ENCODE results near the gene PDCL2. TPM values are rescaled to one million over a fixed set of nuclear protein-coding genes. Genes with fewer than 3 reads are reported as not detected.
A peak's percentile ranks its signal among the peaks of the same experiment; 100 is the strongest.

Gene PDCL2
- total and polyA plus RNA-seq, 4 experiments from 2014 or later: not detected

- peaks cover 6% of the 10 kb centered on the region for H3K4me1 ChIP-seq (ENCODE audit: insufficient read depth, low read length)
- H3K36me3 ChIP-seq (ENCODE audit: insufficient read depth, low read length): no peaks in the 10 kb centered on the region
- no peaks in the 10 kb centered on the region for H3K27me3 ChIP-seq (ENCODE audit: insufficient read depth, low read length)
- DNase-seq: no peak
- H3K4me3 Mint-ChIP-seq: no peak overlapping the region
- no peak overlapping the region for H3K4me3 ChIP-seq (ENCODE audit: low read length in 2 of 2)
- no peaks in the 10 kb centered on the region for H3K9me3 Mint-ChIP-seq
- peaks cover 16 to 19% of the 10 kb centered on the region in 2 donors for H3K36me3 Mint-ChIP-seq
- peaks cover 19 to 31% (median 26%) of the 10 kb centered on the region in 4 donors for H3K4me1 Mint-ChIP-seq
- CTCF ChIA-PET (ENCODE audit: partially characterized antibody): interaction anchor here (0.7 to 1.0 kb wide), 2 partner anchors 44 to 190 kb away, joined by 3 read pairs; no protein-coding TSS in a partner anchor
- no peaks in the 10 kb centered on the region for H3K9me3 ChIP-seq (ENCODE audit: control insufficient read depth in 1 of 2, low read length in 2 of 2)
- H3K27ac ChIP-seq (ENCODE audit: low read depth, low read length): no peak overlapping the region
- intact Hi-C loops (cut with micrococcal nuclease): no loop called here
- no peaks in the 10 kb centered on the region for H3K27me3 Mint-ChIP-seq
- POLR2A ChIA-PET (ENCODE audit: partially characterized antibody): no interaction called here
- peak overlapping the region in 1 of 7 donors; percentile 14 for H3K27ac Mint-ChIP-seq
Measured at GRCh38 chr4:55510685-55511084, 81.4 kb downstream of the PDCL2 start.

GRCh38 chr4:55509266-55509665 lies 82.8 kb downstream of the PDCL2 start:
- ChIA-PET CTCF (ENCODE audit: partially characterized antibody) (interaction anchor here (1.0 kb wide), 1 partner anchor 22 kb away, joined by 4 read pairs; no protein-coding TSS in a partner anchor), POLR2A (ENCODE audit: partially characterized antibody) (no interaction called here)
- no peaks in the 10 kb centered on the region for H3K27me3 Mint-ChIP-seq
- Histone ChIP-seq H3K27me3 (ENCODE audit: insufficient read depth, low read length) (no peaks in the 10 kb centered on the region), H3K4me1 (ENCODE audit: insufficient read depth, low read length) (peaks cover 6% of the 10 kb centered on the region), H3K36me3 (ENCODE audit: insufficient read depth, low read length) (no peaks in the 10 kb centered on the region), H3K27ac (ENCODE audit: low read depth, low read length) (no peak overlapping the region), H3K4me3 (ENCODE audit: low read length in 2 of 2) (no peak overlapping the region), H3K9me3 (ENCODE audit: control insufficient read depth in 1 of 2, low read length in 2 of 2) (no peaks in the 10 kb centered on the region)
- no peak for DNase-seq
- H3K27ac Mint-ChIP-seq: no peak overlapping the region
- peaks cover 19 to 28% (median 26%) of the 10 kb centered on the region in 4 donors for H3K4me1 Mint-ChIP-seq
- intact Hi-C loops (cut with micrococcal nuclease): no loop called here
- H3K36me3 Mint-ChIP-seq: peaks cover 16 to 19% of the 10 kb centered on the region in 2 donors
- no peaks in the 10 kb centered on the region for H3K9me3 Mint-ChIP-seq
- no peak overlapping the region for H3K4me3 Mint-ChIP-seq

GRCh38 chr4:55507612-55508011 lies 84.4 kb downstream of the PDCL2 start:
- H3K27me3 Mint-ChIP-seq: no peaks in the 10 kb centered on the region
- Histone ChIP-seq H3K36me3 (ENCODE audit: insufficient read depth, low read length) (no peaks in the 10 kb centered on the region), H3K27ac (ENCODE audit: low read depth, low read length) (no peak overlapping the region), H3K4me1 (ENCODE audit: insufficient read depth, low read length) (peaks cover 6% of the 10 kb centered on the region), H3K4me3 (ENCODE audit: low read length in 2 of 2) (no peak overlapping the region), H3K9me3 (ENCODE audit: control insufficient read depth in 1 of 2, low read length in 2 of 2) (no peaks in the 10 kb centered on the region), H3K27me3 (ENCODE audit: insufficient read depth, low read length) (no peaks in the 10 kb centered on the region)
- no peak overlapping the region for H3K4me3 Mint-ChIP-seq
- ChIA-PET CTCF (ENCODE audit: partially characterized antibody) (no interaction called here), POLR2A (ENCODE audit: partially characterized antibody) (no interaction called here)
- no peaks in the 10 kb centered on the region for H3K9me3 Mint-ChIP-seq
- H3K36me3 Mint-ChIP-seq: peaks cover 23 to 24% of the 10 kb centered on the region in 2 donors
- H3K27ac Mint-ChIP-seq: no peak overlapping the region
- intact Hi-C loops (cut with micrococcal nuclease): no loop called here
- DNase-seq: no peak
- peaks cover 19 to 27% (median 26%) of the 10 kb centered on the region in 4 donors for H3K4me1 Mint-ChIP-seq

Other genes with a start within 250 kb of the PDCL2 start
- gene SRD5A3, start 246.0 kb downstream of the PDCL2 start, total RNA-seq: 1 to 10 TPM; 2.9 to 3.5 TPM
- 10 to 100 TPM in 1 of 2 donors, 1 to 10 TPM in 1; 9.9 to 26.2 TPM for gene SRD5A3, start 246.0 kb downstream of the PDCL2 start, polyA plus RNA-seq
- 10 to 100 TPM; 61.8 to 74.8 TPM for gene TMEM165, start 196.3 kb downstream of the PDCL2 start, total RNA-seq
- gene TMEM165, start 196.3 kb downstream of the PDCL2 start, polyA plus RNA-seq: 10 to 100 TPM; 23.4 to 28.9 TPM
- gene CLOCK, start 45.3 kb downstream of the PDCL2 start, total RNA-seq: 10 to 100 TPM; 15.2 to 15.4 TPM
- 1 to 10 TPM; 2.1 to 4.4 TPM for gene CLOCK, start 45.3 kb downstream of the PDCL2 start, polyA plus RNA-seq
- gene NMU, start 44.1 kb upstream of the PDCL2 start, total RNA-seq: not detected
- gene NMU, start 44.1 kb upstream of the PDCL2 start, polyA plus RNA-seq: 1 to 10 TPM in 1 of 2 donors, under 1 TPM in 1; 0.49 to 6.7 TPM
- gene EXOC1L, start 227.5 kb upstream of the PDCL2 start, total RNA-seq: not detected
- not detected for gene EXOC1L, start 227.5 kb upstream of the PDCL2 start, polyA plus RNA-seq

All from CD4-positive, alpha-beta memory T cell (primary cell).